CD4-positive, alpha-beta T cell treated with Interleukin-1 beta for 1 hour (primary cell): ENCODE results near the gene RARRES1.

Experiments
- DNase-seq, 2 donors: peaks; one replicate each; pipeline ENCODE4 v3.0.0-alpha.2; 2020 to 2022

Gene RARRES1

DNA sequence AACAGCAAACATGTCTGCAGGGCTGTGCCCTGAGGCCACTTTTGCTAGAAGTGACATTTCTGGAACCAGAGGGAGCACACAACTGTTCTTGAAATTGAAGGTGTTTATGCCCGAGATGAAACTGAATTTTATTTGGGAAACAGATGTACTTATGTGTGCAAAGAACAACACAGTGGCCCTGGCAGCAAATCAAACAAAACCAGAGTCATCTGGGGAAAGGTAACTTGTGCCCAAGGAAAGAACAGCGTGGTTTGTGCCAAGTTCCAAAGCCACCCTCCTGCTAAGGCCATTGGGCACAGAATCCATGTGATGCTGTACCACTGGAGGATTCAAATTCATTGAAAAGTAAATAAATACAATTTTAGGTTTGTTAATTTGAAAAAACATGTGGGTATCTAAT, 31.2 kb upstream of the RARRES1 start:
- DNase-seq, result no peak

DNA sequence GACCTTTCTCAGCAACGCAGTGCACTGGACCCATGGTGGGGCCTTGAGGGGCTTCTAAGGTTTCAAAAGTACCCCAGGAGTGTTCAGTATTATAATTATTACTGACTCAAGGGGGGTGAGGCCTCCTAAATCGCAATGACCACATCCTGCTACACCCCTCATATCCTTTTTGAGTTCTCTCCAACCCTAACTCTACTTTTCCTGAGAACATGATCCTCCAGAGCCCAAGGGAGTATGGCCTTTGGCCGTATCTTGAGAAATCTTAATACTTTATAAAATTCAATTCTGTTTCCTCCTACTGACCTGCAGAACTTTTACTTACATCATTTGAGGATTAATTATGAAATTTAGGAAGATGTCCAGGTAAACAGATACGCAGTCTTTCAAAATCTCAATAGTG, 30.4 kb upstream of the RARRES1 start:
- no peak for DNase-seq

GRCh38 chr3:158761350-158761749, 29.1 kb upstream of the RARRES1 start:
- DNase-seq, result no peak

GRCh38 chr3:158755421-158755820, 23.2 kb upstream of the RARRES1 start:
- no peak for DNase-seq

GRCh38 chr3:158753854-158754253, 21.6 kb upstream of the RARRES1 start:
- no peak for DNase-seq

GRCh38 chr3:158751316-158751715, 19.1 kb upstream of the RARRES1 start:
- DNase-seq, result no peak

DNA sequence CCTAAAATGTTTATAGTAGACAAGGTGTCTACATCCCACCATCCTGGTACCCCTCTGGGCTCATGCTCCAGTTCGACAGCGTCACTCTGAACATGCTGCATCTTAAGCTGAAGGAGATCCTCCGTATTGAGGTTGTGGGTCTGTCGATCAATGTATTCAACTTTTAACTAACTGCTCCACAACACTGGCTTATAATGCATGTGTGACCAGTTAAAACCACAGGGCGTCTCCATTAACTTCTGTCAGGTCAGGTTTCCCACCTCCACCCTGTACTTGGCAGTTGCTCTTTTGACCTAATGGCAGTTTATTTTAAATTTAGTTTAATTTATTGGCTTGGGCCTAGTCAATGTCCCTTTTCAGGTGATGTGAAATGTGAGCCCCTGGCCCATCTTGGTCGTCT, 17.8 kb upstream of the RARRES1 start:
- no peak for DNase-seq

DNA sequence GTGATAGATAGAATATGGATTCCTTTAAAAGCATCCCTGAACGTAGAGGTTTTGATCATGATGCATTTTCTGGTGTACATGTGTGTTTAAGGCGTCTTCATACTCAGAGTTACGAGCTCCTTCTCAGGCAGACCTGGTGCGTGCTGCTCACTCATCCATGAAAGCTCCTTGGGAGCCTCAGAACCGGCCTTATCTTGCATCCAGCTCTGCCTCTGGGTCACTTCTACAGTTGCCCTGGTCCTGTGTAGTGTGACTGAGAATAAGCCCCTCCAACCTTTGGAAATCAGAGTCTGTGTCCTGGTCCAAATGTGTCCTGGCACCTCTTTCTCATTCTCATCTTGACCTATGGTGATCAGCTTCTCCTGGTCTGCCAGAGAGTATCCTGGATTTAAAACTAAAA, 17.3 kb upstream of the RARRES1 start:
- no peak for DNase-seq

- no peak for DNase-seq
These were observed 16.1 kb upstream of the RARRES1 start for GRCh38 chr3:158748237-158748828.

DNA sequence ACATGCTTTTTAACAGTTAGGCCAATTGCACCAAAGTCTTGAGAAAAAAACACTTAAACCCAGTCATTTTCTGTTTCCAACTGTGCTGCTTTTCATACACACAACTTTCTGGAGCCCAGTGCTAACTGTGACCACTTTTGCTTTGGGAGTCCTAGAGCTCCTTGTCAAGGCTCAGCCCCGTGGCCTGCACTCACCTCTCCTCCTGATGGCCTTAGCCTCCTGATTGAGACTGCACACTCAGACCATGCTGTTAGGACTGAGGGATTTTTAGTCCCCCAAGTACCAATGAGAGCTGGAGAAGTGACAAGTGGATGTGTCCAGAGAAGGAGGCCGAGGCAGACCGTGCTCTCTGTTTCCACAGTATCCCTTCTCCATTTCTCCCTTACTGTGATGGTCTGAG, 15.2 kb upstream of the RARRES1 start:
- no peak for DNase-seq

DNA sequence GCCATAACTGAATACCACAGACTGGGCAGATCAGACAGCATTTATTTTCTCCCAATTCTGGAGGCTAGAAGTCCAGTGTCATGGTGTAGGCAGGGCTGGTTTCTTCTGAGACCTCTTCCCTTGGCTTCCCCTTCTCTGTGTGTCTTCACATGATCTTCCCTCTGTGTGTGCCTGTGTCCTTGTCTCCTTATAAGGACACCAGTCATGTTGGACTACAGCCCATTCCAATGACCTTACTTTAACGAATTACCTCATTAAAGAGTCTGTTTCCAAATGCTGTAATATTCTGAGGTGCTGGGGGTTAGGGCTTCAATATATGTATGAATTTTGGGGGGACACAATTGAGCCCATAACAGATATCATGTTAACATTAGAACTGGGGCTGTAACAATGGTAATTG, 13.3 kb upstream of the RARRES1 start:
- DNase-seq, result no peak

DNA sequence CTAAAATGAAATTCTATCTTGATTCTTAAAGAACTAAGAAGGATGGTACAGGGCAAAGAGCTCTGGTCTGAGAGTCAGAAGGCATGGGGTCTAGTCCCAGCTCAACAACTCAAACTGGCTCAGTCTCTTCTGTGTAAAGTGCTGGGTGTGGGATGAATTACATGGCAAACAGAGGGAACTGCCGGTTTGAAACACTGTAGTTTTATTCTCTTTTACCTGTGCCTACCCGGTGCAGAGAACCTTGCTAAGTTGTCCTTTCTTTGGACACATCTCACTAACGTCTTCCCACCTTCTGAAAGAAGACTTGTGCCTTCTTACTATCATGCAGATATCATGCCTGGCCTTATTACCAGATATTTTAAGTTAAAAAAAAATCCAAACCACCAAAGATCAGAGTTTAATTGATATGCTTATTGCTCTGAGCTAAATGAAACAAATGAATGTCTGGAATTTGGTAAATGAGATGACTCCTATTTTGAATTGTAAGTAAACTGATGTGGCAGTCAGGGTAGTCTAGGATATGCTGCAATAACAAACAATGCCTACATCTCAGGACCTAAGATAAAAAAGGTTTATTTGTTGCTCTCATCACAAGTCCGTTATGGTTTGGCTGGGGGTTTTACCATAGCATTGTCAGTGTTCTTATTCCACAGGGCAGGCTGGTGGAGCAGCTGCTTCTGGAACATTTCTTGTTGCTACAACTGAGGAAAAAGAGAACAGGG, 12.5 kb upstream of the RARRES1 start:
- no peak for DNase-seq

GRCh38 chr3:158743664-158744566, 11.7 kb upstream of the RARRES1 start:
- no peak for DNase-seq

- DNase-seq, result no peak
These were observed 10.8 kb upstream of the RARRES1 start for GRCh38 chr3:158742871-158743663.

- no peak for DNase-seq
These were observed 7.4 kb upstream of the RARRES1 start for GRCh38 chr3:158739661-158740060.

- no peak for DNase-seq
These were observed 6.8 kb upstream of the RARRES1 start for GRCh38 chr3:158739078-158739477.

- no peak for DNase-seq
These were observed 6.4 kb upstream of the RARRES1 start for GRCh38 chr3:158738653-158739052.

DNA sequence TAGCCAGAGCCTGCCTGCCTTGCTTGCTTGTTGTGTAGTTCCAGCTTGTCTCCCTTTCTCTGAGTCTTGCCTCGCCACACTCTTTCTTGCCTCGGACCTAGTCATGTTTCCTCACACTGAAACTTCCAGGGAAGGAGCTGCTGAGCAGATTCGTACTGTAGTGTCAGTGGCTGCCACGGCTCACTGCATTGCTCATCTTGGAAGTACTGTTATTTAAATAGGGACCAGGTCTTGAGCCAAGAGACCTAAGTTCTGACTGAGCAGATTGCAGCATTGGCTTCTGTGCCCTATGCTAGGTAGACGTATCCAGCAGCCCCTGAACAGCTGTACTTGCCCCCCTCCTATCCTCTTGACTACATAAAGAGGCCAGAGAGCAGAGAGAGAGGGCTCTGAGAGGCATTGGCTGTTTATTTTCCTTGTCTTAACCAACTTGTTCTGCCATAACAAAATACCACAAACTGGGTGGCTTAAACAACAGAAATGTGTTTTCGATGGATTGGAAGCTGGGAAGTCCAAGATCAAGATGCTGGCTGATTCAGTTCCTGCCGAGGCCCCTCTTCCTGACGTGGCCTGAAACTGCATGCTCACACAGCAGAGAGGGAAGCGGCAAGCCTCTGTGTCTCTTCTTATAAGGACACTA, 5.8 kb upstream of the RARRES1 start:
- no peak for DNase-seq

DNA sequence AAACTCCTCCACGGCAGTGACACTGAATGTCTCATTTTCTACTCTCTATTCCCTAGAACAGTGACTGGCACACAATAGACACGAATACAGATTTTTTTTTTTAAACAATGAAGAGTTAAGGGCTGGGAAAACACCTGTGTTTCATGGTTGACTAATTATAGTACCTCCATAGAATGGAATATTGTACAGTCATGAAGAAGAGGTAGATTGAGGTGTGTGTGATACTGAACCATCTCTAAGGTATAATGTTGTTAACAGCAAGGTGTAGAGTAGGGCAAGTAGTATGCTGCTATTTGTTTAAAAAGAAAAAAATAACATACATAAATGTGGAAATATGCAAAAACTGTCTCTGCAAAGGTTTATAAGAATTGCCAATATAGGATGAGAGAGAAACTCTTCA, 5.2 kb upstream of the RARRES1 start:
- no peak for DNase-seq

DNA sequence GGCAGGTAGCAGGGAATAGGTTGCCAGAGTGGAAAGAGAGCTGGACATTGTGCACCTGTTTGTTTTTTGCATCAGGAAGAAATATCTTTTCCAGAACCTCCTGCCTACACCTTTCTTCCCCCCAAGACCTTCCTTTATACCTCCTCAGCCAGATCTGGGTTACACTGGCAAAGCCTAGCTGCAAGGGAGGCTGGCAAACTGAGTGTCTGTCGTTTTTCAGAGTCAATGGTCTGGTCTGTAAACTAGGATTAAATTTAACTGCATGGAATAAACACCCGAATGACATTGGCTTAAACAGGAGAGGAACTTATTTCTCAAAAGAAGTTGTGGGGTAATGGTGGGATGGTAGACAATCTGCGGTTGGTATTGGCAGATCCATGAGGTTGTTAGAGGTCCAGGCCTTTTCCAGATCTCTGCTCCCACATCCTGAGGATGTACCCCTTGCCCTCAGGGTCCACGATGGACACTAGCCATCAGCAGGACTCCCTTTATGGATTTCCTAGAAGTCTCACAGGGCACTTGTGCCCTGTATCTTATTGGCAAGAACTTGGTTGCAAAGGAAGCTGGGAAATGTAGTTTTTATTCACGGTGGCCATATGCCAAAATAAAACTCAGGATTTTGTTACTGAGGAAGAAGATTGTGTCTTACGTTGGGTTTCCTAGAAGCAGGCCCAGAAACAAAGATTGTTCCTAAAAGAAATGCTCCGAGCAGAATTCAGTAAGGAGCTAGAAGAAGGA, 3.2 kb upstream of the RARRES1 start:
- no peak for DNase-seq

- no peak for DNase-seq
These were observed 1.4 kb upstream of the RARRES1 start for GRCh38 chr3:158733656-158734055.

GRCh38 chr3:158732856-158733200, 571 bp upstream of the RARRES1 start:
- DNase-seq, result no peak
